Ramos (cell line): Measurements from ENCODE around the gene CUL9.

Experiments used
- in situ Hi-C: fragments of 300-500 bp; cut with MboI; formaldehyde crosslinking; loops from one replicate; pipeline ENCODE4 v1.14.3; 2022; ENCODE audit warnings: low sequenced_read_pairs; ENCODE audit not compliant: unreplicated experiment

The CUL9 gene

DNA sequence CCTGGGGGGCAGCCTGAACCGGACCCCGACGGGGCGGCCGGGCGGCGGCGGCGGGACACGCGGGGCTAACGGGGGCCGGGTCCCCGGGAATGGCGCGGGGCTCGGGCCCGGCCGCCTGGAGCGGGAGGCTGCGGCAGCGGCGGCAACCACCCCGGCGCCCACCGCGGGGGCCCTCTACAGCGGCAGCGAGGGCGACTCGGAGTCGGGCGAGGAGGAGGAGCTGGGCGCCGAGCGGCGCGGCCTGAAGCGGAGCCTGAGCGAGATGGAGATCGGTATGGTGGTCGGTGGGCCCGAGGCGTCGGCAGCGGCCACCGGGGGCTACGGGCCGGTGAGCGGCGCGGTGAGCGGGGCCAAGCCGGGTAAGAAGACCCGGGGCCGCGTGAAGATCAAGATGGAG, 10.3 kb upstream of the CUL9 start:
- in situ Hi-C loops = no loop called here

DNA sequence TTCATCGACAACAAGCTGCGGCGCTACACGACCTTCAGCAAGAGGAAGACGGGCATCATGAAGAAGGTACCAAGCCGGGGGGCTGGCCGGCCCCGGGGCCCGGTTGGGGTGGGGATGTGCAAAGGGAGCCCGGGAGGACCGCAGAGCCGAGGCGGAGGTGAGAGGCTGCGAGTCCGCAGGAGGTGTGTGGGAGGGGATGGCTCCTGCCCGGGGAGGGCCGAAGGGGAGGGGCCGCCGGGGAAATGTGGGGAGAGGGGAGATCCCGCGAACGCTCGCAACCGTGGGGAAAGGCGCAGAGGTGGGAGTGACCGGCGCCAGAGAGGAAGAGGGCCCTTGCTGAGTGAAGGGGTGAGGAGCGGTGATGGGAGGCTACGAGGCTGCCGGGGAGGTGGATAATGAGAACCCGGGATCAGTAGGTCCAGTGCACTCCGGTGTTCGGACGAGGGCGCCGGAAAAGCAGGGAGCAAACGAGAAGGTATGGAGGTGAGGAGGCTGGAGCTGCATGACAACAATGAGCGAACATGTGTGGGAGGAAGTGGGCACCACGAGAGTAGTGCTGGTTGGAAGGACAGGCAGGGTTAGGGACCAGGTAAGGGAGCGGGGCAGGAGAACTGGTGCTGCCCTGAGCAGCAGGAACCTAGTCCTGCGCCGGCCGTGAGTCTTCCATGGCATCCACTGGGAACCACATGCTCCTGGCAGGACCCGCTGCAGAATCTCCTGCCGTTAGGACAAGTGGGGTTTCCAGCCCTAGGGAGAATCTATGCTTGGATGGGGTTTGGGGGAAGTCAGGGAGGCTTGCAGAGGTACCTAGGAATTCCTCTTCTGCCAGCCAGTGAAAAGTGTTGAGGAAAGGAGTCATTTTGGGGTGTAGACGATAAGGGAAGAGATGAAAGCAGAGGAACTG, 9.6 kb upstream of the CUL9 start:
- in situ Hi-C loops = no loop called here

DNA sequence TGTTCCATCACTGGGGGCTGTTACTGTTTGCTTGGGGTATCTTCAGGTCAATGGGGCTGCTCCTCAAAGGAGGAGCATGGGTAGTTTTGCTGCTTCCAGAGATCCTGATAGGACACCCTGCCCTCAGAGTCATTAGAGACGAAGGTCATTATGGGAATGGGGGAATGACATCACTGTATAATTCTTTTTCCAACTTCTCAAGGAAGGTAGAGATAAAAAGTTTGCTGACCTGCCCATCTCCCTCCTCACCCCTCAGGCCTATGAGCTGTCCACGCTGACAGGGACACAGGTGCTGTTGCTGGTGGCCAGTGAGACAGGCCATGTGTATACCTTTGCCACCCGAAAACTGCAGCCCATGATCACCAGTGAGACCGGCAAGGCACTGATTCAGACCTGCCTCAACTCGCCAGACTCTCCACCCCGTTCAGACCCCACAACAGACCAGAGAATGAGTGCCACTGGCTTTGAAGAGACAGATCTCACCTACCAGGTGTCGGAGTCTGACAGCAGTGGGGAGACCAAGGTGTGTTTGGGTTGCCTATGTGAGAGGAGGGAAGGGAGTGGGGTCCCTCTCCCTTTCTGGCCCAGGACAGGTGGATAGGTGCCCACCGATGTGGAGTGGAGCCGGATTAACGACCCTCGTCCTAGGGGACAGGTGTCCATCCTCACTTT, 8.3 kb upstream of the CUL9 start:
- in situ Hi-C loops = no loop called here

GRCh38 chr6:43174263-43175112, 7.5 kb upstream of the CUL9 start:
- in situ Hi-C loops = no loop called here

DNA sequence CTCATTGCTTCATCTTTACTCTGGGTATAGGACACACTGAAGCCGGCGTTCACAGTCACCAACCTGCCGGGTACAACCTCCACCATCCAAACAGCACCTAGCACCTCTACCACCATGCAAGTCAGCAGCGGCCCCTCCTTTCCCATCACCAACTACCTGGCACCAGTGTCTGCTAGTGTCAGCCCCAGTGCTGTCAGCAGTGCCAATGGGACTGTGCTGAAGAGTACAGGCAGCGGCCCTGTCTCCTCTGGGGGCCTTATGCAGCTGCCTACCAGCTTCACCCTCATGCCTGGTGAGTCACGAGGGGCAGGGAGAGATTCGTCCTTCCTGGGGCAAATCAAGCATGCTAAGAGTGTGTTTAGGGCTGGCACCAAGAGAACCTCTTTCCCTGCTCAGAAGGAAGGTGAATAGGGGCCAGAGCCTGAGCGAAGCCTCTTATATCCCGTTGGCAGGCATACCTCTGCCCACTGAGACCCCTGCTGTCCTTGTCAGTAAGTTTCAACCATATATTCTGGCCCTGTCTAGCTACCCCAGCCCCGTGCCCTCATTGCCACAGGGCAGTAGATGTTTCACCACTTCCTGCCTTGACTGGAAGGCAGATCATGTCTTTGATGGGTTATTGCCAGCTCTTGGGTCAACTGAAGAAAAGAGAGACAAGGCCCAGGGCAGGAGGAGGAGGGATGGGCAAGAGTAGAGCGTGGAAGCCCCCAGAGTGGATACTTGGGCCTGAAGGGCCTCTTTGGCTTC, 6.1 kb upstream of the CUL9 start:
- in situ Hi-C loops = no loop called here

DNA sequence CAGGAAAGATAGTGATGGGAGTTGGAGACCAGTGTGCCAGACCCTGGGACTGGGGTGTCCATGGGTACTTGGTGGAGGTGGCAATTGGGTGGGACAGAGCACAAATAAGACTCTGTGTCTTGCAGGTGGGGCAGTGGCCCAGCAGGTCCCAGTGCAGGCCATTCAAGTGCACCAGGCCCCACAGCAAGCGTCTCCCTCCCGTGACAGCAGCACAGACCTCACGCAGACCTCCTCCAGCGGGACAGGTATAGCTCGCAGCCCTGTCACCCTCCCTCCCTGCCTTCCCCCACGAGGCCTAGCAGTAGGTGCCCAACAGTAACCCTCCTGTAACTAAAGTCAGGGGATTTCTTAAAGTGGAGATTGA, 5.6 kb upstream of the CUL9 start:
- in situ Hi-C loops = no loop called here

DNA sequence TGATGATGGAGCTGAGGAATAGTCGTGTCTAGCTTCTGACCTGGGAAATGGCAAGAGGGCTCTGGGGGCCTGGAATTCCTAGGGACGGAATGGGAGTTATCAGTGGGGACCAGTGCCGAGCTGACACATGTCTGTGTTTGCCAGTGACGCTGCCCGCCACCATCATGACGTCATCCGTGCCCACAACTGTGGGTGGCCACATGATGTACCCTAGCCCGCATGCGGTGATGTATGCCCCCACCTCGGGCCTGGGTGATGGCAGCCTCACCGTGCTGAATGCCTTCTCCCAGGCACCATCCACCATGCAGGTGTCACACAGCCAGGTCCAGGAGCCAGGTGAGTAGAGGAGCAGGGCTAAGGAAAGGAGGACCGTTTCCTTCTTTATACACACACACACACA, 3.8 kb upstream of the CUL9 start:
- in situ Hi-C loops = no loop called here

DNA sequence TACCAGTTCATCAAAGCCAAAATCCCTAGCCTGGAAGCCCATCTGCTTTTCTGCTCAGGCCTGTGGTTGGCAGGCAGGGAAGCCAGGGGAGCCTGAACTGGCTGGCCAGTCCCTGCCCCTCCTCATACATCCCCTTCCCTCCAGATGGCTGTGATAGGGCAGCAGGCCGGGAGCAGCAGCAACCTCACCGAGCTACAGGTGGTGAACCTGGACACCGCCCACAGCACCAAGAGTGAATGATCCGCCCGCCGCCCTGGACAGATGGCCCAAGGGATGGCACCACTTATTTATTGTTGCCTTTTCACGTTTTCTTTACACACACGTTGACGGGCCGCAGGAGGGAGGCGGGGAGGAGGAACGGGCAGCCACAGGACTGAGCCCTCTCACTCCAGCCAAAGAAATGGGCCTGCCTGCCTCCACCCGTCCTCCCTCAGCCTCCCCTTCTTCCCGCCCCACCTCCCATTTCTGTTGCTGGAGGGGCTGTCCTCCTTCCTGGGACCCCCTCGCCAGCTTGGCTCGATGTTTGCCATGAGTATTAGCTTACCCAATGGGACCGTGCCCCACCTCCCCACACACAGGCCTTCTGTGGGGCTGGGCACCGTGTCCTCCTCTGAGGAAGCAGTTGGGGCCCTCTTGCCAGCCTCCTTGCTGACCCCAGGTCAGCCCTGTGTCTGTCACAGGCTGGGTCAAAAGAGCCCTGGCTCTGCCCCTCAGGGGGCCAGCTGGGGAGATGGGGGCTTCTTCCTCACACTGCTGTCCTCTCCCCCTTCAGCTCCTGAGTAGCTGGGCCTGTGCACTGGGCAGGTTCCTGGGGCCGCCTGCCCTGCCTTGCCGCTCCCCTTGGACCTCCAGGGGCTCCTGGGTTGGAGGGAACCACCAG, 2.8 kb upstream of the CUL9 start:
- in situ Hi-C loops = no loop called here

GRCh38 chr6:43180058-43180457, 1.9 kb upstream of the CUL9 start:
- in situ Hi-C loops = no loop called here

- in situ Hi-C loops = no loop called here
Measured at GRCh38 chr6:43180985-43181384, 1.0 kb upstream of the CUL9 start.

DNA sequence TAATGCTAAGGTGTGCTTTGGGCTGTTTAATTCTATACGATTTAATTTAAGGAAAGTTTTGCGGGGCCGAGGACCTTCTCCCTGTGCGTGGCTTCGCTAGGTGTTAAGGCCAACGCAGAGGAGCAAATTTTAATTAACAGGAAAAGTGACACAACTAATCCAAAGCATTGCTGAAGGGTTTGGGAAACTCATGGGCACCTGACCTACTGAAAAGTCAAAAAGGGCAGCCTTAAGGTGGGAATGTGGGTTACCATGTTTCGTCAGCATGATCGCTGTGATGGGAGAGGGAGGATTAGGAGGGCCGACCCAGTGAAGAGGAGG, 415 bp upstream of the CUL9 start:
- in situ Hi-C loops = no loop called here

DNA sequence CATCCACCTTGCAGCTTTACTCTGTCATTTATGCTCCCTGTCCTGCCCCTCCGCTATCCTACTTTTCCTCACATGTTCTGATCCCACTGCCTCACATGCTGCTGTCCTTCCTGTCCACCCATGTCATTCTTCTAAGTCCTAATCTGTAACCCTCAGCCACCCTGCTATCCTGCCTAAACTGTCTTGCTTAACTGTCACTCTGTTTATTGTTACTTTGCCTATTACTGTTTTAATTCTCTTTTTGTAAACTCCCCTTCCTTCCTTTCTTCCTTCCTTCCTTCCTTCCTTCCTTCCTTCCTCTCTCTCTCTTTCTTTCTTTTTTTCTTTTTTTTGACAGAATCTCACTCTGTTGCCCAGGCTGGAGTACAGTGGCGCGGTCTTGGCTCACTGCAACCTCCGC, 1.4 kb downstream of the CUL9 start:
- in situ Hi-C loops = no loop called here

GRCh38 chr6:43184268-43184985, 2.4 kb downstream of the CUL9 start:
- in situ Hi-C loops = no loop called here

GRCh38 chr6:43185391-43185985, 3.5 kb downstream of the CUL9 start:
- in situ Hi-C loops = no loop called here

GRCh38 chr6:43186019-43186418, 4.0 kb downstream of the CUL9 start:
- in situ Hi-C loops = no loop called here

DNA sequence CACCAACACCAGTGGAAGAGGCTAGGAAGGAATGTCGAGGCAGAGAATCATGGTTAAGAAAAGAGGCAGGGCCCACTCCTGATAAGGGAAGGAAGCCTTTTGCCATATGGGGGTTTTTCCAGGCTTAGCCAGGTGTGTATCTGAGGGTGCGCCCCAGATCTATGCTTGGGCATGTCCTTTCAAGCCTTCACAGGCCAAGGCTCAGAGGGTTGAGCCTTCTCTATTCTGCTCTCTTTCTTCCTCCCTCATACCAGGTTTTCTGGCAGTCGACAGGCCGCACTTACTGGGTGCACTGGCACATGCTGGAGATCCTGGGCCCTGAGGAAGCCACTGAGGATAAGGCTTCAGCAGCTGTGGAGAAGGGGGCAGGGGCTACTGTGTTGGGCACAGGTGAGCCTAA, 4.7 kb downstream of the CUL9 start:
- in situ Hi-C loops = no loop called here

- in situ Hi-C loops = no loop called here
Measured at GRCh38 chr6:43187821-43188220, 5.8 kb downstream of the CUL9 start.

GRCh38 chr6:43188426-43188825, 6.4 kb downstream of the CUL9 start:
- in situ Hi-C loops = no loop called here
